Calu3 (cell line): ENCODE measurements around the gene KCNQ4. TPM values are rescaled to one million over a fixed set of nuclear protein-coding genes. Genes with fewer than 3 reads are reported as not detected.

Source experiments
- BruUV-seq: library from RNA; stranded (reverse); fragments of 400-500 nt; replicated peaks from 2 replicates; lab custom pipeline; 2021; lab: Mats Ljungman, UMichigan
- CTCF ChIA-PET: fragments of 300-600 bp; sonication (Branson Sonifier 250); formaldehyde crosslinking; loops from one replicate; lab custom pipeline; 2022; ENCODE audit warnings: antibody characterized with exemption; lab: Charles Lee
- DNase-seq: peaks from one replicate; pipeline ENCODE4 v3.0.0; 2022
- H3K27ac Mint-ChIP-seq: one replicate; pipeline ENCODE4 v1.8.0; 2022; ENCODE audit warnings: mixed read lengths; ENCODE audit not compliant: unreplicated experiment
- H3K27me3 Mint-ChIP-seq: one replicate; pipeline ENCODE4 v1.8.0; 2022; ENCODE audit warnings: mixed read lengths; ENCODE audit not compliant: unreplicated experiment
- H3K36me3 Mint-ChIP-seq: one replicate; pipeline ENCODE4 v1.8.0; 2022; ENCODE audit warnings: mild to moderate bottlenecking, moderate library complexity, mixed read lengths; ENCODE audit not compliant: insufficient read depth, unreplicated experiment
- H3K4me1 Mint-ChIP-seq: one replicate; pipeline ENCODE4 v1.8.0; 2022; ENCODE audit warnings: mild to moderate bottlenecking, low read depth, mixed read lengths; ENCODE audit not compliant: unreplicated experiment
- H3K4me3 Mint-ChIP-seq: one replicate; pipeline ENCODE4 v1.8.0; 2022; ENCODE audit warnings: mild to moderate bottlenecking, low read depth, moderate library complexity, mixed read lengths; ENCODE audit not compliant: unreplicated experiment
- H3K9me3 Mint-ChIP-seq: one replicate; pipeline ENCODE4 v1.8.0; 2022; ENCODE audit warnings: low read depth, mixed read lengths; ENCODE audit not compliant: unreplicated experiment
- CTCF ChIP-seq: fragments of 200-600 bp; IDR thresholded peaks from one replicate; pipeline ENCODE4 v1.8.0; 2022; ENCODE audit warnings: antibody characterized with exemption; ENCODE audit not compliant: unreplicated experiment
- intact Hi-C: fragments of 100-400 bp; cut with micrococcal nuclease; formaldehyde crosslinking; loops from one replicate; pipeline ENCODE4 v1.10.0; 2022; ENCODE audit not compliant: unreplicated experiment
- total RNA-seq: library from RNA; stranded (reverse); gene quantifications from 2 replicates; pipeline ENCODE4 v1.2.3, GENCODE V29; 2022

The KCNQ4 gene
- total RNA-seq, 1 experiment from 2014 or later, result 0.92 TPM

- Mint-ChIP-seq H3K27ac (no peak overlapping the region), H3K36me3 (no peaks in the 10 kb centered on the region), H3K27me3 (peaks cover 28% of the 10 kb centered on the region), H3K4me1 (no peaks in the 10 kb centered on the region), H3K4me3 (no peak overlapping the region), H3K9me3 (no peaks in the 10 kb centered on the region)
- no TSS peak for BruUV-seq
- DNase-seq, result no peak
- intact Hi-C loops, result no loop called here
- no peak for TF ChIP-seq CTCF
- CTCF ChIA-PET, result no interaction called here
These were observed 18.1 kb downstream of the KCNQ4 start for GRCh38 chr1:40801742-40802077.

GRCh38 chr1:40802078-40802741 lies 18.6 kb downstream of the KCNQ4 start:
- BruUV-seq, result no TSS peak
- Mint-ChIP-seq H3K4me1 (no peaks in the 10 kb centered on the region), H3K9me3 (no peaks in the 10 kb centered on the region), H3K27ac (no peak overlapping the region), H3K27me3 (peaks cover 23% of the 10 kb centered on the region), H3K36me3 (no peaks in the 10 kb centered on the region), H3K4me3 (no peak overlapping the region)
- CTCF ChIA-PET, result no interaction called here
- no peak for TF ChIP-seq CTCF
- intact Hi-C loops, result no loop called here
- peak; percentile 74 for DNase-seq

GRCh38 chr1:40802742-40803113 lies 19.1 kb downstream of the KCNQ4 start:
- H3K4me3 Mint-ChIP-seq, result no peak overlapping the region
- no TSS peak for BruUV-seq
- CTCF ChIA-PET, result no interaction called here
- no peak for TF ChIP-seq CTCF
- intact Hi-C loops, result no loop called here
- no peak for DNase-seq
- no peaks in the 10 kb centered on the region for H3K36me3 Mint-ChIP-seq
- no peaks in the 10 kb centered on the region for H3K4me1 Mint-ChIP-seq
- H3K9me3 Mint-ChIP-seq, result no peaks in the 10 kb centered on the region
- H3K27ac Mint-ChIP-seq, result no peak overlapping the region
- H3K27me3 Mint-ChIP-seq, result peaks cover 18% of the 10 kb centered on the region

- Mint-ChIP-seq H3K36me3 (no peaks in the 10 kb centered on the region), H3K4me3 (no peak overlapping the region), H3K4me1 (no peaks in the 10 kb centered on the region), H3K9me3 (no peaks in the 10 kb centered on the region), H3K27ac (no peak overlapping the region), H3K27me3 (peaks cover 23% of the 10 kb centered on the region)
- TF ChIP-seq CTCF, result no peak
- no TSS peak for BruUV-seq
- intact Hi-C loops, result no loop called here
- CTCF ChIA-PET, result no interaction called here
- no peak for DNase-seq
These were observed 19.9 kb downstream of the KCNQ4 start for GRCh38 chr1:40803447-40803846.
